Thoracic aorta (tissue), 2 donors: ENCODE data around the gene KIAA2012. TPM values are rescaled to one million over a fixed set of nuclear protein-coding genes. Genes with fewer than 3 reads are reported as not detected.

Source experiments
- ATAC-seq: fragments of 150-250 bp; one replicate; pipeline ENCODE4 v1.8.0; 2017; ENCODE audit warnings: low read depth; ENCODE audit not compliant: insufficient number of reproducible peaks, low FRiP score
- DNase-seq: peaks from one replicate; pipeline ENCODE4 v3.0.0-alpha.2; 2020; ENCODE audit warnings: low spot score
- H3K27ac ChIP-seq, 2 donors: fragments of 200-600 bp; sonication (generic); 1 replicate in 1 of 2; 2 replicates in 1 of 2; pipeline ENCODE4 v1.5.1; 2016; ENCODE audit warnings: mild to moderate bottlenecking in 2 of 2, moderate library complexity in 2 of 2
- H3K27me3 ChIP-seq: fragments of 200-600 bp; sonication (generic); replicated peaks from 2 replicates; pipeline ENCODE4 v1.6.0; 2016; ENCODE audit warnings: mild to moderate bottlenecking; ENCODE audit not compliant: insufficient read depth
- H3K36me3 ChIP-seq: fragments of 200-600 bp; sonication (generic); one replicate; pipeline ENCODE4 v1.5.1; 2016
- H3K4me1 ChIP-seq, 2 donors: fragments of 200-600 bp; sonication (generic); 1 replicate in 1 of 2; 2 replicates in 1 of 2; pipeline versions ENCODE4 v1.5.1 to v1.6.0; 2016; ENCODE audit warnings: low read depth in 2 of 2, mild to moderate bottlenecking in 1 of 2; ENCODE audit not compliant: control insufficient read depth in 1 of 2
- H3K4me3 ChIP-seq: fragments of 200-600 bp; sonication (generic); 2 replicates; pipeline ENCODE4 v1.5.1; 2016; ENCODE audit warnings: mild to moderate bottlenecking
- H3K9me3 ChIP-seq: fragments of 200-600 bp; sonication (generic); 2 replicates; pipeline ENCODE4 v1.5.1; 2016
- CTCF ChIP-seq: fragments of 200-600 bp; sonication (generic); IDR thresholded peaks from one replicate; pipeline ENCODE4 v1.5.1; 2019; ENCODE audit warnings: antibody characterized with exemption
- total RNA-seq, 2 donors: library from RNA; depleted of rRNA; stranded (reverse); fragments of >200 nt; gene quantifications; one replicate each; pipeline versions ENCODE4 v1.1.0 to v1.2.3, GENCODE V29; 2016

The KIAA2012 gene
- total RNA-seq, 2 donors from 2014 or later: not detected

GRCh38 chr2:202043475-202043874 is 29.6 kb upstream of the KIAA2012 start:
- H3K36me3 ChIP-seq: no peaks in the 10 kb centered on the region
- H3K9me3 ChIP-seq: no peaks in the 10 kb centered on the region
- H3K27ac ChIP-seq: no peak overlapping the region
- H3K4me3 ChIP-seq: no peak overlapping the region
- TF ChIP-seq CTCF: no peak
- H3K4me1 ChIP-seq: peaks cover 10 to 22% of the 10 kb centered on the region in 2 donors
- DNase-seq: no peak
- H3K27me3 ChIP-seq: no peaks in the 10 kb centered on the region
- no peak for ATAC-seq

GRCh38 chr2:202044777-202045176 is 28.3 kb upstream of the KIAA2012 start:
- Histone ChIP-seq H3K9me3 (no peaks in the 10 kb centered on the region), H3K27ac (no peak overlapping the region), H3K4me3 (no peak overlapping the region), H3K27me3 (no peaks in the 10 kb centered on the region), H3K36me3 (no peaks in the 10 kb centered on the region), H3K4me1 (peaks cover 0 to 9% of the 10 kb centered on the region in 2 donors)
- DNase-seq (no peak), ATAC-seq (no peak)
- no peak for TF ChIP-seq CTCF

GRCh38 chr2:202046572-202046971 is 26.5 kb upstream of the KIAA2012 start:
- H3K36me3 ChIP-seq: no peaks in the 10 kb centered on the region
- H3K27me3 ChIP-seq: no peaks in the 10 kb centered on the region
- no peaks in the 10 kb centered on the region for H3K9me3 ChIP-seq
- no peaks in the 10 kb centered on the region for H3K4me1 ChIP-seq
- TF ChIP-seq CTCF: no peak
- no peak overlapping the region for H3K27ac ChIP-seq
- DNase-seq (no peak), ATAC-seq (no peak)
- H3K4me3 ChIP-seq: no peak overlapping the region

GRCh38 chr2:202049092-202049728 is 23.8 kb upstream of the KIAA2012 start:
- no peaks in the 10 kb centered on the region for H3K9me3 ChIP-seq
- no peak overlapping the region for H3K4me3 ChIP-seq
- DNase-seq (no peak), ATAC-seq (no peak)
- no peaks in the 10 kb centered on the region for H3K36me3 ChIP-seq
- no peak for TF ChIP-seq CTCF
- H3K4me1 ChIP-seq: peaks cover 0 to 10% of the 10 kb centered on the region in 2 donors
- H3K27me3 ChIP-seq: no peaks in the 10 kb centered on the region
- no peak overlapping the region for H3K27ac ChIP-seq

GRCh38 chr2:202049840-202050239 is 23.2 kb upstream of the KIAA2012 start:
- no peak overlapping the region for H3K4me3 ChIP-seq
- no peak for TF ChIP-seq CTCF
- H3K27me3 ChIP-seq: no peaks in the 10 kb centered on the region
- H3K27ac ChIP-seq: no peak overlapping the region
- H3K36me3 ChIP-seq: no peaks in the 10 kb centered on the region
- ATAC-seq: no peak
- no peaks in the 10 kb centered on the region for H3K9me3 ChIP-seq
- H3K4me1 ChIP-seq: peaks cover 0 to 10% of the 10 kb centered on the region in 2 donors
- DNase-seq: no peak
